Stimulated activated CD8-positive, alpha-beta memory T cell treated with anti-CD3 and anti-CD28 coated beads, Interleukin-7, amount 100 ng/mL, for 1 hour (primary cell): ENCODE measurements around the gene P3H4.
"Not testable (repeated sequence)": the region's sequence is repeated elsewhere in the genome, so short reads cannot be mapped to it uniquely, and the experiment has no call there.

ENCODE experiments used
- DNase-seq, 2 donors: peaks; one replicate each; pipeline ENCODE4 v3.0.0-alpha.2; 2020; ENCODE audit warnings: low read depth in 2 of 2

P3H4 gene, protein sequence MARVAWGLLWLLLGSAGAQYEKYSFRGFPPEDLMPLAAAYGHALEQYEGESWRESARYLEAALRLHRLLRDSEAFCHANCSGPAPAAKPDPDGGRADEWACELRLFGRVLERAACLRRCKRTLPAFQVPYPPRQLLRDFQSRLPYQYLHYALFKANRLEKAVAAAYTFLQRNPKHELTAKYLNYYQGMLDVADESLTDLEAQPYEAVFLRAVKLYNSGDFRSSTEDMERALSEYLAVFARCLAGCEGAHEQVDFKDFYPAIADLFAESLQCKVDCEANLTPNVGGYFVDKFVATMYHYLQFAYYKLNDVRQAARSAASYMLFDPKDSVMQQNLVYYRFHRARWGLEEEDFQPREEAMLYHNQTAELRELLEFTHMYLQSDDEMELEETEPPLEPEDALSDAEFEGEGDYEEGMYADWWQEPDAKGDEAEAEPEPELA

DNA sequence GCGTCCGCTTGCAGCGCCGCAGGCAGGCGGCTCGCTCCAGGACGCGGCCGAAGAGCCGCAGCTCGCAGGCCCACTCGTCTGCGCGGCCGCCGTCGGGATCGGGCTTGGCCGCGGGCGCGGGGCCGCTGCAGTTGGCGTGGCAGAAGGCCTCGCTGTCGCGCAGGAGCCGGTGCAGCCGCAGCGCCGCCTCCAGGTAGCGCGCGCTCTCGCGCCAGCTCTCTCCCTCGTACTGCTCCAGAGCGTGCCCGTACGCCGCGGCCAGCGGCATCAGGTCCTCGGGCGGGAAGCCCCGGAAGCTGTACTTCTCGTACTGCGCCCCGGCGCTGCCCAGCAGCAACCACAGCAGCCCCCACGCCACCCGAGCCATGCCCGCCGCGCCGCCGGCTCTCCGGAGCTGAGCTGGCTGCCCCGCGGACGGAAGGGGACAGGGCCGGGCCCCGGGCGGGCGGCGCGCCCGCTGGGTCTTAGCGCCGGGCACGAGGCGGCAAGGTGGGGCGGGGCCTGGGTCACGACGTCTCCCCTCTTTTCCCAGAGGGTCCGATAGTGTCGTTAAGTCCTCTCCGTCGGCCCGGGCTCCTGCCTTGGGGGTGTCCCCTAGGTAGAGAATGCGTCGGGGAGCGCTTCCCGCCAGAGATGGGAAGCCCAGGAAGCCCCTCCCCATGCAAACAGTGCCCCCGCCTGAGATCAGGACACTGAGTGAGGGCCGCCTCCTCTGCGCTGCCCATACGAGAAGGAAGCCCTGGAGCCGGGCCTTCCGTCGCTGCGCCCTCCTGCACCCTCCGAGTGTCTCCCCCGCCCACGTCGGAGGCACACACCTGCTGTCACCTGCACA, at the start of gene P3H4:
Gene P3H4 (minus strand): TSS at position 401 of the 832 bp plus-strand sequence. CDS start 34 bp downstream, at position 367.
- peak; percentile 39 to 59 for DNase-seq

DNA sequence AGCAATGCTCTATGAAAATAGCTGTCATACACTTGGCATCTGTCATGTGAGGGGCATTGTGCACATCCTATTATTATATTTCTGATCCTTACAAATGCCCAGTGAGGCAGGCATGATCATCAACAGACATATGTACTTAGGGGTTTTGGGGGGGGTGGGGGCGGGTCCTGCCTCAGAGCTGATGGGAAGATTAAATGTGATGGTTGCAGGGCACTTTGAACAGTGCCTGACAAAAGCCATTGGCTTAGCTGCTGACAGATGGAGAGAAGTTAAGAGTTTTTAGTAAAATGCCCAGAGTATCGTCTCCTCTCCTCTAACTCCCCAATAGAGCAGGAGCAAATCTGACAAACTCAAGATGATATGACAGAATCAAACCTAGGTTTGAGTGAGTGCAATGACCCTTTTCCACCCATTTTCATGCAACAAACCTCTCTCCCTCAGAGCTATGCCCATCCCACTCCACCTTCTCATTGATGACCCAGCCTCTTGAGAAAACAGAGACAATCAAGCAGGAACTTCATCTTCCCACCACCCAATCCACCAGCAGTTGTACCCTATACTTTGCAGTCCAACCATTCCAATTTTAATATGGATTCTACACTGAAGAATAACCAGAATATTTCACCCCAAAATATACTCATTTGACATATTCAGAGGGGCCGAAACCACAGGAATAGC, 48.6 kb upstream of the P3H4 start:
- no peak for DNase-seq

DNA sequence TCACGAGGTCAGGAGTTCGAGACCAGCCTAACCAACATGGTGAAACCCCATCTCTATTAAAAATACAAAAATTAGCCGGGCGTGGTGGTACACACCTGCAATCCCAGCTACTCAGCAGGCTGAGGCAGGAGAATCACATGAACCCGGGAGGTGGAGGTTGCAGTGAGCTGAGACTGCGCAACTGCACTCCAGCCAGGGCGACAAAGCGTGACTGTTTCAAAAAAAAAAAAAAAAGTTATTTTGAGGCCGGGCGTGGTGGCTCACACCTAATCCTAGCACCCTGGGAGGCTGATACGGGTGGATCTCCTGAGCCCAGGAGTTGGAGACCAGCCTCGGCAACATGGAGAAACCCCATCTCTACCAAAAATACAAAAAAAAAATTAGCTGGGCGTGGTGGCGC, 39.6 kb upstream of the P3H4 start:
- DNase-seq: not testable (repeated sequence)

DNA sequence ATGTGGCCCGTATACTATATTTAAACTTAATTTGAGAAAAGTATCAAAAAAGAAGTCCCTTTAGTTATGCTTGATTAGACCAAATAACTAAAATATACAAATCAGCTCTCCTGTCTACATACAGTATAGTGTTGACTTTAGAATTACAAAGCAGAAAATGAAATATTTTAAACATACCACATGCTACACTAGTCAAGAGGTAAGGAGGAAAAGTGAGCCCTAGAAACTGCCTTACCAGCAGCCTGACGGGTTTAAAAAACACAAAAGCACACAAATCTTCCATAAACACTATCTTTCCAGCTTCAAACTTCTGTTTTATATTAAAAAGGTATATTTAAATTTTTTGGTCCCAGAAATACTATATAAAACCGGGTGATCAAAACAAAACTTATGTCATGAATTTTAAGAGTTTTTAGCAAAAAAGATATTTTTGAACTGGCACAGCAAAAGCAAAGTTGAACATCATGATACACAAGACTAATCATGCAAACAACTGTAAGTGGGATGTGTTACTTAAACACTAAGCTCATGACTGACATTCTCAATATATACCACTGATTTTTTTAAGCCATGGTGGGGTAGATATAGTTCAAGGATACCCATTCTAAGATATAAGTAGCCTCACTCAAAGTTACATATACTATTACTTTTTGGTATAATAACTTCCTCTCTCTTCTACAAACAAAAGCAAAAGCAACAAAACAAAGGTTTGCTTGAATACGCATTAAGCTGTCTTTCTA, 37.7 kb upstream of the P3H4 start:
- no peak for DNase-seq

DNA sequence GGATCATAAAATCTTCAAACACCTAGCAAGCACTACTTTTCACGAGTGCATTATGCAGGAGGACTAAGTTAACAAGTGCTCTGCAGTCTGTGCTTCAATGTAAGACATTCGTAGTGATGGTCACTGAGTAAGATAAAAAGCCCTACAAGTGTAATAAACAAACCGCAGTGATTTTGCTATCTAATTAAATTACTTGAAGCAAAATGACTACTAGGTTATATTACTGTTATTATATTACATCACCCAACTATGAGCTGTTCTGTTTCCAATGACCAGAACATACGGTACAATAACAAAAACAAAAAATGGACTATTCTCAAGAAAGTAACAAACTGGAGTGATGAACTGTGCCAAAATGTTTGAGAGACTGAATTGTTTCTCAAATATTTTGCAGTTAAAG, 37.0 kb upstream of the P3H4 start:
- DNase-seq: no peak

DNA sequence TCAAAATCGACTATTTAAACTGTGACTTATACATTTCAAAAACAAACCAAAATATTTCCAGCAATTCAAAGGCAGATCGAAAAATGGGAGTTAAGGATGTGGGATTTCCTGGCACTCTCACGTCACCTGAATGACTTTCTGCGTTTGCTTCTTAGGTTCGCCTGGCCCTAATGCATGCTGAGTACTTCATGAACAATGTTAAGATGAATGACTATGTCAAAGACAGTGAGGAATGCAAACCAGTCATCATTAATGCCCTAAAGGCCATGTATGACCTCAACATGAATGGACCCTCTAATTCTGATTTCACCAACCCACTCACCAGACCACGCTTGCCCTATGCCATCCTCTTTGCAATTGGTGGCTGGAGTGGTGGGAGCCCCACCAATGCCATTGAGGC, 33.2 kb upstream of the P3H4 start:
- DNase-seq: no peak

DNA sequence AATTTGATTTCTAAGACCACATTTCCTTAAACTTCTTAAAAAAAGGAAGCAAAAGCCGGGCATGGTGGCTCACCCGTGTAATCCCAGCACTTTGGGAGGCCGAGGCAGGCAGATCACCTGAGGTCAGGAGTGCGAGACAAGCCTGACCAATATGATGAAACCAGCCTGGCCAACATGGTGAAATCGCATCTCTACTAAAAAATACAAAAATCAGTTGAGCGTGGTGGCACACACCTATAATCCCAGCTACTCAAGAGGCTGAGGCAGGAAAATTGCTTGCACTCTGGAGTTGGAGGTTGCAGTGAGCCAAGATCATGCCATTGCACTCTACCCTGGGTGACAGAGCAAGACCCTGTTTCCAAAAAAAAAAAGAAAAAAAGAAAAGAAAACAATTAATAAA, 29.0 kb upstream of the P3H4 start:
- DNase-seq: not testable (repeated sequence)

DNA sequence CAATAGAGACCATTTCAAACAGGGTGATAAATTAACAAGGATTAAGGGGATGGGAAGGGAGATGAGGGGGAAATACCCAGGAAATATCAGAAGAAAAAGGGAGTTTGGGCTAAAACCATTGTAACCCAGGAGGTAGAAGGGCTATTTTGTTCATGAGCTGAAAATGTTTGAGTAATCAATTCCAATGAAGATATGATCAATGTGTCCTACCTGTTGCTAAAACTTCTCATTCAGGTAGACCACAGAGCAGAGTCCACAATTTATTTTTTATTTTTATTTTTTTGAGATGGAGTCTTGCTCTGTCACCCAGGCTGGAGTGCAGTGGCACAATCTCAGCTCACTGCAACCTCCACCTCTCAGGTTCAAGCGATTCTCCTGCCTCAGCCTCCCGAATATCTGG, 27.7 kb upstream of the P3H4 start:
- not testable (repeated sequence) for DNase-seq

DNA sequence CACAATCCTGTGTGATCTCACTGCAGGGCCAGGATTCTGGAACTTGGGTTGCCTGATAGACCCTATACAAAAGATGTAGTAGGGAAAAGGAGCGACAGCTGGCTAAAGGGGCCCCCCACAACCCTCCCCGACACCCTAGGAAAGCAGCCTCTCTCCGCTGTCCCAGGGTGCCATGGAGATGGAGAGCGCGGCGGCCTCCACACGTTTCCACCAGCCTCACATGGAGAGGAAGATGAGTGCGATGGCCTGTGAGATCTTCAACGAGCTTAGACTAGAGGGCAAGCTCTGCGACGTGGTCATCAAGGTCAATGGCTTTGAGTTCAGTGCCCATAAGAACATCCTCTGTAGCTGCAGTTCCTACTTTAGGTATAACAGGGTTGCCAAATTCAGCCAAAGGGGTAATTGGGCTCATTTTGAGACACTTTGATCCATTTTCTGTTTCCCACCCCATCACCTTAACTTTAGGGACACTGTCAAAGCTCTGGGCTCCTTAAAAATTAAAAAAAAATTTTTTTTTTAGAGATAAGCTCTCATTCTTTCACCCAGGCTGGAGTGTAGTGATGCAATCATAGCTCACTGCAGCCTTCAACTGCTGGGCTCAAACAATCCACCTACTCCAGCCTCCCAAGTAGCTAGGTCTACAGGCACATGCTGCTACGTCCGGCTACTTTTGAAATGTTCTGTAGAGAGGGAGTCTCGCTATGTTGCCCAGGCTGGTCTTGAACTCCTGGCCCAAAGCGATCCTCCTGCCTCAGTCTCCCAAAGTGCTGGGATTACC, 26.2 kb upstream of the P3H4 start, which contains the start of gene KLHL10:
Gene KLHL10 (plus strand): TSS at position 65 of the 778 bp plus-strand sequence. CDS start 108 bp downstream, at position 173.
- no peak for DNase-seq

DNA sequence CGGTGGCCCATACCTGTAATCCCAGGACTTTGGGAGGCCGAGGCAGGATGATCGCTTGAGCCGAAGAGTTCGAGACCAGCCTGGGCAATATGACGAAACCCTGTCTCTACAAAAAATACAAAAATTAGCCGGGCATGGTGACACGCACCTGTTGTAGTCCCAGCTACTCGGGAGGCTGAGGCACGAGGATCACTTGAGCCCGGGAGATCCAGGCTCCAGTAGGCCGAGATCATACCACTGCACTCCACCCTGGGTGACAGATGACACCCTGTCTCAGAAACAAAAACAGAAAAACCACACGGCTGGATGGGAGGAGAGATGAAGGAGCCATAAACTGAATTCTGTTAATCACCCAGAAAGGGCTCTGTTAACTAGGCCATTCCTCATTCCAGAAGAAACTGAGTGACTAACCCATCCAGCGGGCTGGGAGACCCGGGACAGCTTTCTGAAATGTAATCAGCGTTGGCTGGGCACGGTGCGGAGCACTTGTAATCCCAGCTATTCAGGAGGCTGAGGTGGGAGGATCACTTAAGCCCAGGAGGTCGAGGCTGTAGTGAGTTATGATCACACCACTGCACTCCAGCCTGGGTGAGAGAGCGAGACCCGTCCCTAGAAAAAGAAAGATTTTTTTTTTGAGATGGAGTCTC, 24.9 kb upstream of the P3H4 start:
- no peak for DNase-seq

DNA sequence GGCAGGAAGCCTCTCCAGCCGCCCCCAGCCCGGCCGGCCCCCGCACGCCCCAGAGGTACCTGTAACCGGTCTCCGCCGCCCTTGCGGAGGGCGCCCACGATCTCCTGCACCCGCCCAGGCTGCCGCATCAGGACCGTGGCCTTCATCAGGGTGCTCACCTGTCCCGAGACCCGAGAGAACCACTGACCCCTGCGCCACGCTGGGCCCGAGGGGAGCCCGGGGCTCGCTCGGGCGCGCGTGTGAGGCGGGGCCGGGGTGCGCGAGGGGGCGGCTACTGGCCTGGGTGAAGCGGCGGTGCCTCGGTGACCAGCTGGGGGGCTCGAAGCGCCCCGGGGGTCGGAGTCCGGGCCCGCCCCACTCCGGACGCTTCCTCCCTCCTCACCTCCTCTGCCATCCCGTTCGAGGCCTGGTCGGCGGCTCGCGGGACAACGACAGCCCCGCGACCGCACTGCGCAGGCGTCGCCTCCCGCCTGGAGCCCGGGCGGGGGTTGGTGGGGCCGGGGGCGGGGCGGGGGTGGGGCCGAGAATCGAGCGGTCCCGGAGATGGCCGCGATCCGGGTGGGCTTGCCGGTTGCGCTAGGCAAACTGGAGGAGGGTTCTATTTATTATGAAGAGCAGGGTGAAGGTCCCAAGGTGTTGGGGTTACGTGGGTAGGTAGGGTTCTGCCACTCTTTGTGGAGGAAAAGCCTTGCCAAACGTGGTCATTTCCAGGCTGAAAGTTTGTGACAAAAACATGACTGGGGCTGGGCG, 24.2 kb upstream of the P3H4 start, which contains the start of gene NT5C3B:
Gene NT5C3B (minus strand): TSS at position 433 of the 750 bp plus-strand sequence. CDS start 39 bp downstream, at position 394.
- peak; percentile 14 to 29 for DNase-seq

DNA sequence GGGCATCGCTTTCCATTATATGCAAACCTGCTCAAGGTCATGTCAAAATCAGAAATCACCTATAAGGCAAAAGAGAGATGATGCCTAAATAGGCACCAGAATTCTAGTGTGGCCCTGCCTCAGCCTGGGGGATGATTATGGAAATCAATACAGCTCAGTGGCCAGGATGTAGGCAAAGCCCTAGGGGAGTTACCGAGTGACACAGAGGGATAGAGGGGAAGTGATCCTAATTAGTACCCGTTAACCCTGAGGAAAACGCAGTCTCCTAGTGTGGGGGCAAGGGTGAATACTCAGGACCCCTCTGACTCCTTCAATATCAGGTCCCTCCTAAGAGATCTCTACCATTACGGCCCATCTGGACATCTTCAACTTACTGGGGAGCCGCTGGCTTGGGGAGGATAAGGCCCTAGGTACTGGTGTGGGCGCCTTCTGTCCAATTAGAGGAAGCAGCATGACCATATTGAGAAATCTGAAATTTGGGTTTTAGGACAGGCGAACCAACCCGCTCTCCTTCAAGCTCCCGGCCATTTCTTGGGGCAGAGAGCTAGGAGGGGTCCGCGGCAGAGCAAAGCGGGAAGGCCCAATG, 23.6 kb upstream of the P3H4 start:
- DNase-seq: no peak

DNA sequence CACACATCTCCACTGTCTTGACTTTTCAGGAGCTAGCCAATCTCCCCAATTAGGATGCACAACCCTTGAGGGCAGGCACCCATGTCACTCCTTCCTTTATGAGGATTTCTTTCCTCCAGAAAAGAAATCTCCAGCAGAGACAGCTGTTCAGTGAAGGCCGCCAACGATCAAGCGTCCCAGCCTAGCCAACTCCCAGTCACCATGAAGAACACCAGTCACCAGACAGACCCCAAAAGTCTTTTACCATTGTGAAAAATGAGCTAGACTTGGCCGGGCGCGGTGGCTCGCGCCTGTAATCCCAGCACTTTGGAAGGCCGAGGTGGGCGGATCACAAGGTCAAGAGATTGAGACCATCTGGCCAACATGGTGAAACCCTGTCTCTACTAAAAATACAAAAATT, 18.2 kb upstream of the P3H4 start:
- not testable (repeated sequence) for DNase-seq

DNA sequence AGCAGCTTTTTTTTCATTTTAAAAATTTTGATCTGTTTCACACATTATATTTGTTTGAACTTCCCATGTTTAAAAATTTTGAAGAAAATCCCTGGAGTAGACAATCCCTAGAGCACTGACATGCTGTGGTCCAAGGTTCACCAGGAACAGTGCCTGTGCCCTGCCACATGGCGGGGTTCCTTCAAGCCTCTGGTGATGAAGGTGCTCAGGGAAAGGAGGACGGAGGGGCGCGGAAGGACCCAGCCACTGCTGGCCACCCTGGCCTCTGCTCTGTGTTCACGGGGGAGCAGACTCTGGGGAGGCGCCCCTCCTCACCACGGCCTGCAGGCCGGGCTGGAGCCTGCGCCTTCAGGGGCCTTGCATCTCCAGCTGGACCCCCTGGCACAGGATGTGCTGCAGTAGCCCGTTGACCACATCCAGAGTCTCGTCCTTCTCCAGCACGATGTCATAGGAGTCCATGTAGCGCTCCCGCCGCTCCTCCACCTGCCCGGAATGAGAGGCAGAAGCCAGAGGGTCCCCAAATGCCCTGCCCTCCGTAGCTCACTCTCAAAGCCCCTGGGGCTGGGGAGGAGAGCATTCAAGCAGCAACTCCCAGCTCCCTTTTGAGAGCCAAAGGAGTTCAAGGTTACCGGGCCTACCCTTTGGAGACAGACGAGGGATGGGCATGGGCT, 13.6 kb upstream of the P3H4 start:
- no peak for DNase-seq

DNA sequence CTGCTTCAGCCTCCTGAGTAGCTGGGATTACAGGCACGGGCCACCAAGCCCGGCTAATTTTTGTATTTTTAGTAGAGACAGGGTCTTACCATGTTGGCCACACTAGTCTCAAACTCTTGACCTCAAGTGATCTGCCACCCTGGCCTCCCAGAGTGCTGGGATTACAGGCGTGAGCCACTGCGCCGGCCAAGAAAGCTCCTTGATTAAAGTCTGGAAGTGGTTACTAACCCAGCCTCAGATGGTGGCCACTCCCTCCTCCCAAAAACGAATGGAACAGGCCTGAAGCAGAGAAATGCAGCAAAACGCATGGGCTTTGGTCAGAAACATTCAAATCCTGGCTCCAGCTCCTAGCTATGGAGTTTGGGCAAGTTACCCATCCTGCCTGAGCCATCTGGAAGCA, 12.3 kb upstream of the P3H4 start:
- DNase-seq: no peak

DNA sequence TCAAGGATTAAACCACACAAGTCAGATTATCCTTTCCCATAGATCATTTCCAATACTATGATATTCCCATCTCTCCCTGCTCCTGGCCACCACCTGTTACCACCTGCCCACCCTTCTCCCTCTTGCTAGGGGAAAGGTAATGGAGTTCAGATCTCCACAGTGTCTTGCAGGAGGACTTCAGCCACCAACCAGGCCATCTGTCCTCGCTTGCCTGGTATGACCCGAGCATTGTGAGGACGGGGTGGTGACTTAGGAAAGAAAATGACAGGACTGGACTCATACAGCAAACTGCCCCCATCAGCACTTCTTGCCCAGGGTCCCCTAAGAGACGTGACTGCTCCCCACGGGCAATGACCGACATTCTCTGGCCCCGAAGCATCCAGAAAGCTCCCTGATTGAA, 11.8 kb upstream of the P3H4 start:
- no peak for DNase-seq

DNA sequence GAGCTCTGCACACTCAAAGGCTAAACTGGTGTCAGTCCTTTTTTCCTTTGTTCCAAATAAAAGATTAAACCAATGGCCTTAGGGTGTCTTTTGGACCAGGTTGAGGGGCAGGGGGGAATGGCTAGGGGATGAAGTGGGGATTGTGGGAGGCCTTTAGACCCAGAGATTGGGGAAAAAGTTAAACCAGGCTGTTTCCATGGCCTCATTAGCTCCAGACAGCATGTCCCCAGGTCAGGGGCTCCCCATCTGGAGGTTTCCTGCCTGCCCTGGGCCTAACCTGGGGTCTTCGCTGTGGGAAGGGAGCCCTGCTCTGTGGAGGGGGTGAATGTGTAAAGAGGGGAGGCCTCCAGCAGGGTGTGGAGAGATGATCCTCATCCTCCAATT, 11.4 kb upstream of the P3H4 start:
- no peak for DNase-seq
